ENCODE results near the gene CUL1. TPM values are rescaled to one million over a fixed set of nuclear protein-coding genes. Genes with fewer than 3 reads are reported as not detected.

The CUL1 gene
- total RNA-seq, 2 experiments from 2014 or later = 46.9 to 48.7 TPM

DNA sequence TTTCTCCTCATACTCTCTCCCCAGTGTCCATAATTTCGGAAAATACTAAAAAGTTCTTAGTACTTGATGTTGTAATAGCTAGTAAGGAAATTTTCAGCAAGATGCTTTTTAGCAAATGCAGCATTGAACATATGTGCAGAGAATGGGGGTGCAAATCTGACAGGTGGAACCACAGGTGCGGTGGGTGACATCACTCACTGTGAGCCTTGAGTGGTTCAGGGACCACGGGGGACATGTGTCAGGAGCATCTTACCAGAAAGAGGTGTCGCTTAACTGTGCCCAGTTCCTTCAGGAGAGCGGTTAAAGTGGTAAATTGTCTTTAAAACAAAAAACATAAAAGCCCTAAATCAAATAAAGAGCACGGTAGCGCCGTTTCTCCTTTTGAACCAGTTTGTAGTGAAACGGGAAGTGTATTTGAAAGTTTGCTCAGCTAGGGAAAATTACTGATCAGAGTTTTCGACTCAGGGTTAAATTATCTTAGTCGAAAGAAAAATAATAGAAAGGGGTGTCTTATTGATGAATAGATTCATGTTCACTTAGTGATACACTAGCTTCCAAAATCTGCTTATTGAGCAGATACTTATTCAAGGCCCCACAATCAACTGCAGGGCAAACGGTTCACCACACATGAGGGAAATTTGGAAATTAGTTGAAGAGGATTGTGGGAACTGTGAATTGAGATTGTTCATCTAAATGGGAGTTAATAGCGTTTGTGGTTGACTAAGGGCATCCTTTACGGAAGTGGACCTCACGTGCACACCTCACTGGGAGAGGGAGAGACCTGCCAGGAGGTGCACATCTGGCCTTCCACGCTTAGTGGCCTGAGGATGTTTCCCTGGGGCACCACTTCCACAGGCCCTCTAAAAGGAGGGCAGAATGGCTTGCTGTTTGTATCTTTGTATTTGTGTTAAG lies 12.7 kb downstream of the CUL1 start:
- ChIA-PET CTCF (no interaction called here), POLR2A (interaction anchor here (1.1 kb wide), 2 partner anchors 9 to 13 kb away, joined by 3 to 5 read pairs; partner anchors contain the start of gene CUL1)
- Mint-ChIP-seq H3K4me3 (no peak overlapping the region), H3K4me1 (peaks cover 39% of the 10 kb centered on the region), H3K27ac (no peak overlapping the region), H3K27me3 (no peaks in the 10 kb centered on the region), H3K36me3 (ENCODE audit: low read depth) (peaks cover 32% of the 10 kb centered on the region), H3K9me3 (no peaks in the 10 kb centered on the region)
- DNase-seq = no peak

DNA sequence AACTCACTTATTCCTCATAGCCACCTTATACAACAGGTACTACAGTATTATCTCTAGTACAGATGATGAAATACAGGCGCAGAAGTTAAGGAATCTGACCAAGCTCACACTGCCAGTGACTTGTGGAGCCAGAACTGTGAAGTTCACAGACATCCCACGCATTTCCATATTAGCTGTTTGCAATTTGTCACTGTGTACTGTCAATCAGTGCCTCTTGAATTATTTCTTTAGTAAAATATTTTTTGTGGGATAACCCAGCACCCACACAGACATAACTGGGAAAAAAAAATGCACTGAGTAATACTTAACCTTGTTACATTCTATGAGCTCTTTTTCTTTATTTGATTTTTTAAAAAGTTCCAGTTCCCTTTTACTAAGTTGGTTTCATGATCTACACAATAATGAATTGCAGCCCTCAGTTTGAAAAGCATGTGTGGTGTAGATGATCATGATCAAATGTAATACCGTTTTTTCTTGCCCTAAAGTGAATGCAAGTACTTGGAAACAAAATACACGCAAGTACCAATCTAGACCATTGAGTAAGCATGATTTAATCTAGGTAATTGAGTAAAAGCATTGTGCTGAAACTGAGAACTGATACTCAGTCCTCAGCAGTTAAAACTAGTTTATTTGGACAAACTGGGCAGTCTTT lies 14.1 kb downstream of the CUL1 start:
- H3K27ac Mint-ChIP-seq = no peak overlapping the region
- CTCF ChIA-PET = no interaction called here
- no peak for DNase-seq
- peaks cover 35% of the 10 kb centered on the region for H3K4me1 Mint-ChIP-seq
- peaks cover 37% of the 10 kb centered on the region for H3K36me3 Mint-ChIP-seq (ENCODE audit: low read depth)
- POLR2A ChIA-PET = interaction anchor here (1.1 kb wide), 1 partner anchor 10 kb away, joined by 5 read pairs; no protein-coding TSS in a partner anchor
- H3K27me3 Mint-ChIP-seq = no peaks in the 10 kb centered on the region
- H3K4me3 Mint-ChIP-seq = no peak overlapping the region
- no peaks in the 10 kb centered on the region for H3K9me3 Mint-ChIP-seq

DNA sequence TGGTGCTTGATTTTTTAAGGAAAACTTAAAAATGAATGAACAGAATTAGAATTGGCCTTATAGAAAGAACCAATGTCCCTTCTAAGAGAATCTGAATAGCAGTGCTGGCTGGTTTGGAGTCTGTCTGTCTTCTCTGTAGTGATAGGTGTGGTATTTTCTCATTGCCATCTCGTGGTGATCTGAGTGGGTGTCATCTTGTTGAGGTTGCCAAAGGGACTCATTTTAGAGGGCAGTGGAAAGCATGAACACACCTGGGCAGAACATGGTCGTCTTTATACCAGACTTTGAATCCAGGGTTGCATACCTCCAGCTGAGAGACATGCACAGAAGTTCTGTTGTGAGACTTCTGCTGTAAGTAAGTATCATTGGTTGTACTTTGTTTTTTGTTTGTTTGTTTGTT lies 15.8 kb downstream of the CUL1 start:
- POLR2A ChIA-PET = no interaction called here
- peaks cover 31% of the 10 kb centered on the region for H3K36me3 Mint-ChIP-seq (ENCODE audit: low read depth)
- H3K4me1 Mint-ChIP-seq = peaks cover 28% of the 10 kb centered on the region
- no peak overlapping the region for H3K4me3 Mint-ChIP-seq
- no peaks in the 10 kb centered on the region for H3K27me3 Mint-ChIP-seq
- DNase-seq = no peak
- H3K27ac Mint-ChIP-seq = no peak overlapping the region
- no peaks in the 10 kb centered on the region for H3K9me3 Mint-ChIP-seq
- CTCF ChIA-PET = no interaction called here

DNA sequence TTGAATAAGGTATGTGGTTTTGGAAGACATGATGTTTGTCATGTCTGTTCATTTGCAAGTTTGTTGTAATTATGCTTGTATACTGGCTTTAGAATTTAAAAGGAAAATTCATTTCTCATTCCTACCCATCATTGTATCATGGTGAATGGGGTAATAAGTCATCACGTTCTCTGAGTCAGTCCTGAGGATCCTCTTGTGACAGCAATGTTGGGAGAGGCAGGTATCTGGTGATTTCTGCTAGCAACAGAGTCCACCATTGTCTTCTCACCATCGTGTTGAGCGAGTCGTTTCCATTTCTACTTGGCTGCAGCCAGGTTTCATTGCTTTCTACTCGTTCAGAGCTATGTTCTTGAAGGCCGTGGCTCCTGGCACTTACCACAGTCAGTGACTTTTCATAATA lies 16.3 kb downstream of the CUL1 start:
- peaks cover 29% of the 10 kb centered on the region for H3K4me1 Mint-ChIP-seq
- no peaks in the 10 kb centered on the region for H3K9me3 Mint-ChIP-seq
- CTCF ChIA-PET = no interaction called here
- POLR2A ChIA-PET = interaction anchor here (1.0 kb wide), 1 partner anchor 16 kb away, joined by 3 read pairs; the partner anchor contains the start of gene CUL1
- no peaks in the 10 kb centered on the region for H3K27me3 Mint-ChIP-seq
- H3K36me3 Mint-ChIP-seq (ENCODE audit: low read depth) = peaks cover 31% of the 10 kb centered on the region
- H3K27ac Mint-ChIP-seq = no peak overlapping the region
- no peak overlapping the region for H3K4me3 Mint-ChIP-seq
- no peak for DNase-seq

DNA sequence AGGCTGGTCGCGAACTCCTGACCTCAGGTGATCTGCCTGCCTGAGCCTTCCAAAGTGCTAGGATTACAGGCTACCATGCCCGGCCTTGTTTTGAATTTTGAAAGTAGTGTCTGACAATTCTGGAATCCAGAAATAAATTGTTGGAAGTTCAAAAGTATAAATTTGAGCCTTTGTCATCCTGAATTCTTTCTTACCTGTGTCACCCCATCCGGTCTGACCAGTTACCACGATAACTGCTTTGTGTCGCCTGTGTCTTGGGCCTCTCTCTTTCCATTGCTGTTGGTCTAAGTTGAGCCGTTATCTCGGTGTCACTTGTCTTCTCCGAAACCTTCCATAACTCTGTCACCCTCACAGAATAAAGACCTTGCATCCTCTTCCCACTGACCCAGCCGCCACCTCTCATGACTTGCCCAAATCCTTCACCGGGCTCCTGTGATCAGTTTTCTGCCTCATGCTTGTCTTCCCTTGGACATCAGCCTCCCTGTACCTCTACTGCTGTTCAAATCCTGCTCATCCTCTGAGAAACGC lies 18.6 kb downstream of the CUL1 start:
- POLR2A ChIA-PET = no interaction called here
- no peak for DNase-seq
- Mint-ChIP-seq H3K4me3 (no peak overlapping the region), H3K27ac (no peak overlapping the region), H3K27me3 (no peaks in the 10 kb centered on the region), H3K4me1 (peaks cover 32% of the 10 kb centered on the region), H3K9me3 (no peaks in the 10 kb centered on the region), H3K36me3 (ENCODE audit: low read depth) (peaks cover 25% of the 10 kb centered on the region)
- CTCF ChIA-PET = no interaction called here

DNA sequence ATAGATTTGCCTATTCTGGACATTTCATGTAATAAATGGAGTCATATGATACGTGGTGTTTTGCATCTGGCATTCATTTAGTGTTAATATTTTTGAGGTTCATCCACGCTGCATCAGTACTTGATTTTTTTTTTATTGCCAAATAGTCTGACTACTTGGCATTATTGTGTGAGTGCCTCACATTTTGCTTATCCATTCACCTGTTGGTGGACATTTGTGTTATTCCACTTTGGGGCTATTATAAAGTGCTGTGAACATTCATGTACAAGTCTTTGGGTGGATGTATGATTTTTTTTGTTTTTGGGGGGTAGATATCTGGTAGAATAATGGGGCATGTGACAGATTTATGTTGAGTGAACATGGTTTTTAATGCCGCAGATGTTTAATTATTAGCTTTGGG lies 19.7 kb downstream of the CUL1 start:
- Mint-ChIP-seq H3K9me3 (no peaks in the 10 kb centered on the region), H3K36me3 (ENCODE audit: low read depth) (peaks cover 24% of the 10 kb centered on the region), H3K4me1 (peaks cover 36% of the 10 kb centered on the region), H3K27me3 (no peaks in the 10 kb centered on the region), H3K27ac (no peak overlapping the region), H3K4me3 (no peak overlapping the region)
- ChIA-PET CTCF (no interaction called here), POLR2A (no interaction called here)
- DNase-seq = no peak

DNA sequence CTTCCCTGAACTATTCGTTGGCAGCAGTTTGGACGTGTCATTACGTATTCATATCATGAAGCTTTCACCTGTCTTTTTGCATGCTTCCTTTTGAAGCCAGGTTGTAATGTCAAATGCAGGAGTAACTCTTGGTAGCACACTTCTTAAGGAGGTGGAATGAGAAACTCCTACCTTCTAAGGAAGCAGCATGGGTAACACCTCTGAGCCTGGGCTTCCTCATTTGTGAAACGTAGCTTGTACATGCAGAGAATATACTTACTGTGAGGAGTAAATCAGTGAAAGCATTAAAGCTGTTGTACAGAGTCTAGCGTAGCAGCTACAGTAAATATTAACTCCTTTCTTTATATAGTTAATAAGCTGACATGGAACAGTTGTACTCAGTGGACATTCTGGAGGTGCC lies 21.1 kb downstream of the CUL1 start:
- peaks cover 21% of the 10 kb centered on the region for H3K36me3 Mint-ChIP-seq (ENCODE audit: low read depth)
- H3K27me3 Mint-ChIP-seq = no peaks in the 10 kb centered on the region
- CTCF ChIA-PET = interaction anchor here (1.5 to 2.7 kb wide), 2 partner anchors 144 to 243 kb away, joined by 6 to 8 read pairs; no protein-coding TSS in a partner anchor
- POLR2A ChIA-PET = interaction anchor here (2.8 kb wide), 1 partner anchor 21 kb away, joined by 16 read pairs; the partner anchor contains the start of gene CUL1
- H3K4me1 Mint-ChIP-seq = peaks cover 37% of the 10 kb centered on the region
- H3K4me3 Mint-ChIP-seq = no peak overlapping the region
- H3K27ac Mint-ChIP-seq = no peak overlapping the region
- no peaks in the 10 kb centered on the region for H3K9me3 Mint-ChIP-seq
- DNase-seq = no peak

DNA sequence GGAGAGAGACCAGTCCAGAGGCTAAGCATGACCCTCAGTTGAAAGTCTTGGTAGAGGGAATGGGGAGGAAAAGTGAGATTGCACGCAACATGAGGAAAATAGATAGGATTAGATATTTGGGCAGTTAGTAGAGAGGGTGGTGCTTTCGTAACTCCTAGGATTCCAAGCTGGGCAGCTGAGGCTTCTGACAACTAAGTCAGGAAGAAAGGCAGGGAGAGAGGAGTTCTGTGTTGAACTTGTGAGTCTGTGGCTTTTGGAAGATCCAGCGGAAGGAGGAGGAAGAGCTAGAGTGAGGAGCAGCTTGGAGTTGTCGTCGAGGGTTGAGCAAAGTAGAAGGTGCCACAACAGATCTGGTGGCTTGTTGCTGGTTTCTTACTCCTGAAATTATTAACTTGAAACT lies 21.8 kb downstream of the CUL1 start:
- Mint-ChIP-seq H3K4me3 (no peak overlapping the region), H3K27ac (no peak overlapping the region), H3K27me3 (no peaks in the 10 kb centered on the region), H3K9me3 (no peaks in the 10 kb centered on the region), H3K36me3 (ENCODE audit: low read depth) (peaks cover 14% of the 10 kb centered on the region), H3K4me1 (peaks cover 39% of the 10 kb centered on the region)
- ChIA-PET POLR2A (interaction anchor here (2.8 kb wide), 1 partner anchor 21 kb away, joined by 16 read pairs; the partner anchor contains the start of gene CUL1), CTCF (interaction anchor here (1.0 to 2.7 kb wide), 3 partner anchors 13 to 243 kb away, joined by 3 to 8 read pairs (median 6); no protein-coding TSS in a partner anchor)
- no peak for DNase-seq

DNA sequence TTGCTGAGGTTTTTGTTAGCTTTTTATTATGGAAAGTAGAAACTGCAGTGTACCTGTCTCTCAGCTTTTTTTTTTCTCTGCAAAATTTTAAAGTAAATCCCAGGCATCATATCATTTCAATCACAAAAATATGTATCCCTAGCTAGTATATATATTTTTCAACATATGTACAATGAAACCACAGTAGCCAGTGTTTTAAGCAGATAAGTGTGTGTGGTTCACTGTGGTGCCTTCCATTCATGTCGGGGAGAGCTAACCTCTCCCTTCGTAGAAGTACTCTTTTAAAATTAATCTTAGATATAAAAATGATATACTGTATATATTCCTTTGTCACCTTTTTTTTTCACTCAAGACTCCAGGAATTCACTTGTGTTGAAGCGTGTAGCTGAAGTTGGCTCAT lies 22.7 kb downstream of the CUL1 start:
- ChIA-PET POLR2A (interaction anchor here (0.6 to 2.8 kb wide), 2 partner anchors 17 to 22 kb away, joined by 3 to 16 read pairs; partner anchors contain the start of gene CUL1), CTCF (interaction anchor here (0.7 to 2.7 kb wide), 4 partner anchors 13 to 242 kb away, joined by 3 to 8 read pairs (median 4); no protein-coding TSS in a partner anchor)
- peaks cover 8% of the 10 kb centered on the region for H3K36me3 Mint-ChIP-seq (ENCODE audit: low read depth)

DNA sequence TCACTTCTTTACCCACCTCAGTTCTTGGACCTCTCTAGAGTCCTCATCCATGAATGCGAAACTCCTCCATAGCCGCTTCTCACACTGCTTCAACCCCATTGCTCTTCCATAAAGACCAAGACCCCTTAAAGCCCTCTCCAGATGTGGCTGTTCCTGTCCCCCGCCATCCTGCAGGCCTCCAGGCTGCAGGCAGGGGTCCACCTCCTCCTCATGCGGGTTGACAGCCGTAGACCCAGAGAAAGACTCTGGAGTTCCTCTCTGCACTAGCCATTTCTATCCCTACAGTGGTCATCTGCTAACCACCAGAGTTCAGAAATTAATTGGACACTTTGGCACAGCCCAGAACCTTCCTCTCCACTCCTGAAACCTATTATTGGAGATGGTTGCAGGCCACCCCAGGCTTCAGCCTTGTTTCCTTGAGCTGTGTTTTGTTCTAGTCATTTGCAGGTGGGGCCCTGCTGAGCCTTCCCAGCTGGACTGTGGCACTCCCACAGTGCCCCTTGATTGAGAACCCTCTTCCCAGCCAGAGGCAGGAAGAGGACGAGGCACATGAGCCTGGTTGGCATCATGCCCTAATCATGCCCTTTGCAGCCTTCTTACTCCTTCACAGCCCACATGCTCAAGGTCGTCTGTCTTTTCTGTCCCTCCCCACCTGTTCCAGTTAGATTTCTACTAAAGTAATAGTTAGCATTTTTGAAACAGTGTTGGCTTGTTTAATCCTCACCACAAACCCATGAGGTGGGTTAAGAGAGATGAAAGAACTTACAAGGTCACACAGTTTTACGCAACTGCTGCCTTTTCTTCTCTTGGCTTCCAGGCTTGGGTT lies 23.9 kb downstream of the CUL1 start:
- H3K4me3 Mint-ChIP-seq = no peak overlapping the region
- ChIA-PET POLR2A (interaction anchor here (2.8 kb wide), 1 partner anchor 23 kb away, joined by 16 read pairs; the partner anchor contains the start of gene CUL1), CTCF (interaction anchor here (1.1 kb wide), 1 partner anchor 147 kb away, joined by 3 read pairs; no protein-coding TSS in a partner anchor)
- H3K27ac Mint-ChIP-seq = no peak overlapping the region
- peaks cover 52% of the 10 kb centered on the region for H3K4me1 Mint-ChIP-seq
- H3K27me3 Mint-ChIP-seq = no peaks in the 10 kb centered on the region
- H3K9me3 Mint-ChIP-seq = no peaks in the 10 kb centered on the region
- H3K36me3 Mint-ChIP-seq (ENCODE audit: low read depth) = peaks cover 3% of the 10 kb centered on the region
- no peak for DNase-seq

More for the DNA sequence above, 22.7 kb downstream of the CUL1 start:
- no peaks in the 10 kb centered on the region for H3K27me3 Mint-ChIP-seq
- H3K4me1 Mint-ChIP-seq = peaks cover 47% of the 10 kb centered on the region
- H3K27ac Mint-ChIP-seq = no peak overlapping the region
- DNase-seq = no peak
- no peaks in the 10 kb centered on the region for H3K9me3 Mint-ChIP-seq
- H3K4me3 Mint-ChIP-seq = no peak overlapping the region

DNA sequence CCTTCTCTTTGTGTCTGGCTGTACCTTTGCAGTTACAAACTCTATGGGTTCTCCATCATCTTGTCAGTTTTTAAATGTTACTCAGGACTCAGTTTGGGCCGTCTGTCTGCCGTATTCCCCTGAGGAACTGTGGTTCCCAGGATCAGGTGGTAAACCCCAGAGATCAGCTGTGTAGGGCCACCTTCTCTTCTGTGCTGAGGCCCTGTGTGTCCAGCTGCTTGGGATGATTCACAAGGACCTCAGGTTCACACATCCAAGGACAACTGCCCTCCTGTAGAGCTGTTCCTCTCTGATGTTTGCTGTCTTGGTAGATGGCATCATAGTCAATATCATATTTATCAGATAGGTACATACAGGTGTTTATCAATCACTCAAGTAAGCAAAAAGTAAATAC lies 24.5 kb downstream of the CUL1 start:
- ChIA-PET CTCF (interaction anchor here (1.0 to 1.1 kb wide), 2 partner anchors 19 to 148 kb away, joined by 3 read pairs; no protein-coding TSS in a partner anchor), POLR2A (no interaction called here)
- H3K4me1 Mint-ChIP-seq = peaks cover 56% of the 10 kb centered on the region

DNA sequence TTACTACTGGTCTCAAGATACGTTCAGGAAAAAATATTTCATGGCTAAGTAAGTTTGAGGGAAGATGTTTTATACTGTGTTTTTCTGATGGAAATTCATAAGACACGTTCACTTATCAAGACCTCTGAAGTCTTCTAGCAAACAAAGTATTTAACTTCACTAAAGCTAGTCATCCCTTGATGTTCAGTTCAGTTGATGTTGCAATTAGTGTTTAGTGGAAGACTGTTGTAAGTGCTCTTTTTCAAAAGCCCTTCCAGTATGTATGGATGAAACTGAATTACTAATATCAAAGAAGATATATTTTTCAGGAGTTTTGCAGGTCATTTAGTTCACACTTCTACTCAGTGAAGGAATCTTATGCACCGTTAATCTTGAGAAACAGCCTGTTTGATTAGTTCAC lies 25.1 kb downstream of the CUL1 start:
- ChIA-PET CTCF (interaction anchor here (1.0 kb wide), 1 partner anchor 19 kb away, joined by 3 read pairs; no protein-coding TSS in a partner anchor), POLR2A (interaction anchor here (0.9 kb wide), 1 partner anchor 26 kb away, joined by 3 read pairs; the partner anchor contains the start of gene CUL1)
- Mint-ChIP-seq H3K27ac (no peak overlapping the region), H3K36me3 (ENCODE audit: low read depth) (peaks cover 3% of the 10 kb centered on the region), H3K4me1 (peaks cover 57% of the 10 kb centered on the region), H3K9me3 (no peaks in the 10 kb centered on the region), H3K27me3 (no peaks in the 10 kb centered on the region), H3K4me3 (no peak overlapping the region)
- no peak for DNase-seq

More for the DNA sequence above, 24.5 kb downstream of the CUL1 start:
- DNase-seq = no peak
- H3K4me3 Mint-ChIP-seq = no peak overlapping the region
- H3K27ac Mint-ChIP-seq = no peak overlapping the region
- peaks cover 3% of the 10 kb centered on the region for H3K36me3 Mint-ChIP-seq (ENCODE audit: low read depth)
- H3K9me3 Mint-ChIP-seq = no peaks in the 10 kb centered on the region
- no peaks in the 10 kb centered on the region for H3K27me3 Mint-ChIP-seq

Data from activated CD4-positive, alpha-beta memory T cell treated with anti-CD3 and anti-CD28 coated beads, Interleukin-2, amount 10 ng/mL, durations not matched to agents 7 days and 5 days (primary cell).